DND-41 (cell line): Measurements from ENCODE around the gene PRKAR1B.

ENCODE experiments used
- CTCF ChIP-seq: IDR thresholded peaks from 2 replicates; pipeline ENCODE4 v1.5.1; 2012; ENCODE audit warnings: borderline replicate concordance, low read length, moderate library complexity, mild to moderate bottlenecking; ENCODE audit not compliant: poor library complexity, severe bottlenecking; ENCODE audit errors: extremely low read depth
- EZH2 ChIP-seq: IDR thresholded peaks from 3 replicates; pipeline ENCODE4 v1.6.1; 2012; ENCODE audit warnings: borderline replicate concordance, low read depth, mild to moderate bottlenecking, moderate library complexity, low read length, inconsistent platforms; ENCODE audit not compliant: severe bottlenecking

- TF ChIP-seq CTCF = no peak
- TF ChIP-seq EZH2 = no peak
Observed at GRCh38 chr7:596819-597182, 130.3 kb downstream of the PRKAR1B start.
